H9 (cell line): ENCODE results near the gene BCAT1. TPM values are rescaled to one million over a fixed set of nuclear protein-coding genes. Genes with fewer than 3 reads are reported as not detected.

ENCODE experiments used
- DNase-seq: peaks from one replicate; pipeline ENCODE4 v3.0.0-alpha.2; 2017
- H2AFZ ChIP-seq: one replicate; pipeline ENCODE4 v1.6.1; 2013; ENCODE audit warnings: mild to moderate bottlenecking, low read length, control low read depth, moderate library complexity
- H2AK5ac ChIP-seq: 2 replicates; pipeline ENCODE4 v1.6.1; 2013; ENCODE audit warnings: low read length, control low read depth, mixed read lengths; ENCODE audit not compliant: insufficient read length
- H2BK120ac ChIP-seq: one replicate; pipeline ENCODE4 v1.6.1; 2013; ENCODE audit warnings: low read depth, mild to moderate bottlenecking, low read length, control low read depth, inconsistent platforms; ENCODE audit not compliant: poor library complexity, severe bottlenecking
- H2BK12ac ChIP-seq: 2 replicates; pipeline ENCODE4 v1.6.1; 2013; ENCODE audit warnings: low read length, control low read depth, mixed read lengths, low read depth; ENCODE audit not compliant: insufficient read length
- H2BK15ac ChIP-seq: 2 replicates; pipeline ENCODE4 v1.6.1; 2013; ENCODE audit warnings: low read depth, low read length, control low read depth
- H2BK20ac ChIP-seq: one replicate; pipeline ENCODE4 v1.6.1; 2013; ENCODE audit warnings: low read depth, mild to moderate bottlenecking, low read length, control low read depth, inconsistent platforms; ENCODE audit not compliant: poor library complexity, severe bottlenecking
- H2BK5ac ChIP-seq: 2 replicates; pipeline ENCODE4 v1.6.1; 2013; ENCODE audit warnings: low read length, control low read depth, mixed read lengths; ENCODE audit not compliant: insufficient read length
- H3K14ac ChIP-seq: 2 replicates; pipeline ENCODE4 v1.6.1; 2013; ENCODE audit warnings: low read length, control low read depth; ENCODE audit not compliant: insufficient read depth
- H3K18ac ChIP-seq: 2 replicates; pipeline ENCODE4 v1.6.1; 2013; ENCODE audit warnings: low read depth, mild to moderate bottlenecking, mixed read lengths, low read length, control low read depth; ENCODE audit not compliant: insufficient read length
- H3K23ac ChIP-seq: 2 replicates; pipeline ENCODE4 v1.6.1; 2013; ENCODE audit warnings: low read length, control low read depth, mixed read lengths, low read depth; ENCODE audit not compliant: insufficient read length
- H3K23me2 ChIP-seq: 2 replicates; pipeline ENCODE4 v1.6.1; 2013; ENCODE audit warnings: low read depth, mild to moderate bottlenecking, mixed read lengths, low read length, control low read depth; ENCODE audit not compliant: insufficient read length, poor library complexity, severe bottlenecking
- H3K27ac ChIP-seq: 2 replicates; pipeline ENCODE4 v1.5.1; 2013; ENCODE audit warnings: low read length, control low read depth, mixed read lengths, low read depth; ENCODE audit not compliant: insufficient read length
- H3K27me3 ChIP-seq: 2 replicates; pipeline ENCODE4 v1.6.1; 2013; ENCODE audit warnings: low read length, control low read depth, inconsistent platforms; ENCODE audit not compliant: insufficient read depth
- H3K4ac ChIP-seq: 2 replicates; pipeline ENCODE4 v1.6.1; 2013; ENCODE audit warnings: low read depth, mild to moderate bottlenecking, control low read depth, inconsistent platforms, low read length, moderate library complexity
- H3K4me1 ChIP-seq: 2 replicates; pipeline ENCODE4 v1.6.1; 2013; ENCODE audit warnings: low read length, control low read depth, inconsistent platforms; ENCODE audit not compliant: insufficient read depth
- H3K4me2 ChIP-seq: 2 replicates; pipeline ENCODE4 v1.6.1; 2013; ENCODE audit warnings: low read length, control low read depth, mixed read lengths; ENCODE audit not compliant: insufficient read length, insufficient read depth
- H3K56ac ChIP-seq: 2 replicates; pipeline ENCODE4 v1.6.1; 2013; ENCODE audit warnings: low read depth, mild to moderate bottlenecking, mixed read lengths, low read length, control low read depth; ENCODE audit not compliant: insufficient read length
- H3K79me1 ChIP-seq: 2 replicates; pipeline ENCODE4 v1.6.1; 2013; ENCODE audit warnings: low read depth, mild to moderate bottlenecking, moderate library complexity, low read length, control low read depth, inconsistent platforms; ENCODE audit not compliant: insufficient read depth, poor library complexity, severe bottlenecking
- H3K79me2 ChIP-seq: 2 replicates; pipeline ENCODE4 v1.6.1; 2013; ENCODE audit warnings: low read length, control low read depth, inconsistent platforms; ENCODE audit not compliant: insufficient read depth
- H3K9ac ChIP-seq: 2 replicates; pipeline ENCODE4 v1.6.1; 2013; ENCODE audit warnings: low read length, control low read depth, mixed read lengths; ENCODE audit not compliant: insufficient read length; ENCODE audit errors: extremely low read depth
- H3K9me3 ChIP-seq: one replicate; pipeline ENCODE4 v1.6.1; 2013; ENCODE audit warnings: low read depth, low read length, inconsistent platforms; ENCODE audit not compliant: control insufficient read depth
- H3T11ph ChIP-seq: one replicate; pipeline ENCODE4 v1.6.1; 2013; ENCODE audit warnings: mild to moderate bottlenecking, low read length, control low read depth, inconsistent platforms
- H4K20me1 ChIP-seq: one replicate; pipeline ENCODE4 v1.6.1; 2013; ENCODE audit not compliant: control insufficient read depth, insufficient read length, insufficient read depth
- H4K5ac ChIP-seq: 2 replicates; pipeline ENCODE4 v1.6.1; 2013; ENCODE audit warnings: low read depth, mild to moderate bottlenecking, mixed read lengths, low read length, control low read depth; ENCODE audit not compliant: insufficient read length
- H4K8ac ChIP-seq: replicated peaks from 2 replicates; pipeline ENCODE4 v1.6.1; 2013; ENCODE audit warnings: low read length, control low read depth, mixed read lengths, low read depth; ENCODE audit not compliant: insufficient read length
- H4K91ac ChIP-seq: 2 replicates; pipeline ENCODE4 v1.6.1; 2013; ENCODE audit warnings: low read depth, mild to moderate bottlenecking, moderate library complexity, mixed read lengths, low read length, control low read depth; ENCODE audit not compliant: insufficient read length
- H3K27ac Mint-ChIP-seq, 3 experiments: 2 replicates in 2 of 3; 3 replicates in 1 of 3; pipeline ENCODE4 v1.8.0; 2020 to 2021; ENCODE audit warnings: mixed read lengths in 3 of 3, mild to moderate bottlenecking in 1 of 3, moderate library complexity in 1 of 3
- H3K27me3 Mint-ChIP-seq: 2 replicates; pipeline ENCODE4 v1.8.0; 2021; ENCODE audit warnings: low read depth, mild to moderate bottlenecking, moderate library complexity, mixed read lengths
- H3K36me3 Mint-ChIP-seq, 3 experiments: 2 replicates in 2 of 3; 3 replicates in 1 of 3; pipeline ENCODE4 v1.8.0; 2020 to 2021; ENCODE audit warnings: low read depth in 3 of 3, mixed read lengths in 3 of 3; ENCODE audit not compliant: insufficient read depth in 1 of 3
- H3K4me1 Mint-ChIP-seq, 2 experiments: 2 replicates each; pipeline ENCODE4 v1.8.0; 2020; ENCODE audit warnings: mixed read lengths in 2 of 2
- H3K4me3 Mint-ChIP-seq, 2 experiments: 2 replicates in 1 of 2; 3 replicates in 1 of 2; pipeline ENCODE4 v1.8.0; 2020 to 2021; ENCODE audit warnings: mild to moderate bottlenecking in 2 of 2, mixed read lengths in 2 of 2, moderate library complexity in 1 of 2
- H3K9me3 Mint-ChIP-seq, 2 experiments: 2 replicates in 1 of 2; 3 replicates in 1 of 2; pipeline ENCODE4 v1.8.0; 2020; ENCODE audit warnings: mild to moderate bottlenecking in 2 of 2, mixed read lengths in 2 of 2, moderate library complexity in 1 of 2
- CTCF ChIP-seq: fragments of 200-600 bp; sonication (generic); conservative IDR thresholded peaks from 3 replicates; pipeline ENCODE4 v1.8.0; 2021; ENCODE audit warnings: antibody characterized with exemption, mild to moderate bottlenecking
- WGBS: extraction: QIAGEN DNeasy Blood & Tissue Kit; methylation state at CpG from one replicate; pipeline ENCODE4 v1.1.7; 2013; ENCODE audit warnings: missing lambda C conversion rate, low lambda C conversion rate, mixed read lengths; ENCODE audit not compliant: insufficient read length; ENCODE audit errors: extremely low coverage; 5-methylcytosine and 5-hydroxymethylcytosine counted together
- total RNA-seq: library from RNA; stranded (reverse); gene quantifications from 2 replicates; pipeline ENCODE4 v1.2.1, GENCODE V29; 2021

BCAT1 gene
- total RNA-seq, 1 experiment from 2014 or later: 244 TPM

GRCh38 chr12:24773996-24774395 is 174.9 kb downstream of the BCAT1 start:
- Histone ChIP-seq H2BK15ac (no peak overlapping the region), H3K27me3 (no peaks in the 10 kb centered on the region), H3K23me2 (no peaks in the 10 kb centered on the region), H2BK20ac (no peak overlapping the region), H3K79me1 (no peaks in the 10 kb centered on the region), H3K79me2 (no peaks in the 10 kb centered on the region), H4K5ac (no peak overlapping the region), H3K14ac (no peak overlapping the region), H3K18ac (no peak overlapping the region), H3K56ac (no peak overlapping the region), H3K27ac (no peak overlapping the region), H2AK5ac (no peak overlapping the region), H4K8ac (no peak overlapping the region), H3K4me1 (no peaks in the 10 kb centered on the region), H4K20me1 (no peaks in the 10 kb centered on the region), H3K4me2 (no peak overlapping the region), H3T11ph (no peak overlapping the region), H3K4ac (no peak overlapping the region), H2BK120ac (no peak overlapping the region), H2BK5ac (no peak overlapping the region), H4K91ac (no peak overlapping the region), H3K23ac (no peak overlapping the region), H3K9me3 (no peaks in the 10 kb centered on the region), H2AFZ (no peak overlapping the region), H3K9ac (no peak overlapping the region), H2BK12ac (no peak overlapping the region)
- no peak overlapping the region; a peak in 1 of 7 replicates for H3K27ac Mint-ChIP-seq
- H3K36me3 Mint-ChIP-seq: no peaks in the 10 kb centered on the region
- no peaks in the 10 kb centered on the region for H3K27me3 Mint-ChIP-seq
- peaks cover 0 to 3% of the 10 kb centered on the region in 2 experiments; a peak in 2 of 4 replicates for H3K4me1 Mint-ChIP-seq
- H3K9me3 Mint-ChIP-seq: no peaks in the 10 kb centered on the region
- DNase-seq: no peak
- no peak overlapping the region for H3K4me3 Mint-ChIP-seq
- no peak for TF ChIP-seq CTCF
- WGBS: no CpG with 5 or more reads among the region's 3 CpGs
